NCI-H2227 treated with DMSO at 0.1 percent for 48 hours (cell line): Measurements from ENCODE around the gene FRK.
"Not testable (repeated sequence)": the region's sequence is repeated elsewhere in the genome, so short reads cannot be mapped to it uniquely, and the experiment has no call there.

ENCODE experiments used
- DNase-seq: peaks from one replicate; lab custom pipeline; 2025; lab: John Stamatoyannopoulos, UW

Gene FRK

DNA sequence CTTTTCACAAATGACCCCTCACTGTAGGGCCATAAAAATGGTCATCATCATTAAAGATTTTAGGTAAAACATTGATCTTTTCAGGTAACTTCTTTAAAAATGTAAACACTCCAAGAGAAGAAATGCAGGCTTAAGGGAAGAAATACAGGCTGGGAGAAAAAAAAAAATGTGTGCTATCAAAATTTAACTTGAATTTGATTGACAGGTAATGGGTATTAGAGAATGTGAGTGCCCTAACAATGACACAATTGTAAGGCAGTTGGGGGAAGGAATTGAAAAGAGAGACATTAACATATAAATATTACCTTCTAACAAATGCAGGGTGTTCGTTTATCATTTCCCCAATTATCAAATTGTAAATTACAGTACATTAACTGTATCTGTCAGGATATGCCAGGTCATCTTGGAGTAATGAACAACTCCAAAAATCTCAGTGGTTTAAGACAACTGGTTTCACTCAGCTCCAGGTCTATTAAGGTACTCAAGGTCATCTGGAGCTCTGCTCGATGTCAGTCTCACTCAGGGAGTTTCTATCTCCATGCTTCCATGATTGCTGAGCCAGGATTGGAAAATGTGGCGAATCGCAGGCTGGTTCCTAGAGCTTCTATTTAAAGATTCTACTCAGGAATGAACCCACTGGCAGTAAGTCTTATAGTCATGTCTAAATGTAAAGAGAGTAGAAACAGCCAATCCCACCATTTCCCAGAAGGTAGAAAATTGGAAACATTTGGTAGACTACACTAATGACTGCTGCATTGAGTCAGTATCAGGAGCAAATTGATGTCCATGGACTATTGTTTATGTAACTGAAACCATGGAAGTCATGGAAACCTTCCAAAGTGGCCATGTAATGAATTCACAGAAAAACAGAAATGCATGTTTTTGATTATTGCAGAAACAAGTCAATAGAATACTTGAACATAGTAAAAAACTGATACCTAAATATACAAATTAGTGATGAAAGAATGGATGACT lies 55.6 kb downstream of the FRK start:
- no peak for DNase-seq

DNA sequence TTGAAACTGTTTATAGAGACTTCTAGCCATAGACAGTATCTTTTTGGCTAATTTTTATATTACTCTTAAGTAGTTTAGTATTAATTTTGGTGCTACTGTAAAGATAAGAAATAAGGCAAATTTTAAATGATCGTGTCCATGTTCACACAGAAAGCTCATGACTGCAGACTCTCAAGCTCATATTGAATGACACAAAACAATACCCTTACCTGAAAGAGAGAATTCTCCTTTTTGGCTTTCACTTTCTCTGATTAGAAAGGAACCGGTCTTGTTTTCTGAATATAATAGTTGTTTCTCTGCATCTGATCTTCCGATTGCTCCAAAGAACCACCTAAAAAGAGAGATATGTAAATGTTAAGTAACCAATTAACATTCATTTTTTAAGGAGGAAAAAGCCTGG lies 57.0 kb downstream of the FRK start:
- no peak for DNase-seq

- no peak for DNase-seq
Measured at GRCh38 chr6:116002756-116003155, 57.9 kb downstream of the FRK start.

- DNase-seq = no peak
Measured at GRCh38 chr6:115999235-115999634, 61.5 kb downstream of the FRK start.

GRCh38 chr6:115997990-115998585 lies 62.6 kb downstream of the FRK start:
- no peak for DNase-seq

DNA sequence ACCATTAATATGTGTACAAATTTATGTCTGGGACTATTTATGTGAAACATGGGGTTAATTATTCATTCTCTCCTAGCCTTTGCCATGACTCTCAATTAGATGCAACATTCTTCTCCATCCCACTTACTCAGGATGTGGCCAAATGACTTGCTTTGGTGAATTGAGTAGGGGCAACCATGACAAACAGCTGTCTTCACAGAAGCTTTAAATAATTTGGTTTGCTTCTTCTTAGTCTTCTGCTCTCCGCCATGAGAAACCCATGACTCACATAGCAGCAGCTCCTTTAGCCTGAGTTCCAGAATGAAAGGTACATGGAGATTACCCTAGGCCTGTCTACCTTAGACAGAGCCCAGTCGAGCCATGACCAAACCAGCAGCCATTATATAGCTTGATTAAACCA lies 74.7 kb downstream of the FRK start:
- no peak for DNase-seq

GRCh38 chr6:115984809-115985208 lies 75.9 kb downstream of the FRK start:
- DNase-seq = no peak

GRCh38 chr6:115983998-115984397 lies 76.7 kb downstream of the FRK start:
- DNase-seq = no peak

- no peak for DNase-seq
Measured at GRCh38 chr6:115982453-115982852, 78.2 kb downstream of the FRK start.

- no peak for DNase-seq
Measured at GRCh38 chr6:115977220-115977619, 83.5 kb downstream of the FRK start.

- no peak for DNase-seq
Measured at GRCh38 chr6:115976321-115976870, 84.3 kb downstream of the FRK start.

DNA sequence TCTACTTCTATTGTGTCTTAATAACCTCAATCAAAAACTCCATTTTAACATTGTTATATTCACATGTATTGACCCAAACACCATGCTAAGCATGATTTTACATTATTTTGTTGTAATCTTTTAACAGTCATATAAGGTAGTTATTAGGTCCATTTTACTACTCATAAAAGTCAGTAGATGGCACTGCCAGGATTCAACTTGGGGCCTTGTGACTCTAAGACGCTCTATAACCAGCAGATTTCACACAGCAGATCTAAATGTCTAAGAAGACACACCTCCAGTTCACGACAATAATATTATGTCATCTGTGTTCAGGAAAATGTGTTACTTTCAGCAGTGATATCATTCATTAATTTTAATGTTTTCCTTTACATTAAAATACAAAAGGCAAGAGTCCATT lies 88.0 kb downstream of the FRK start:
- DNase-seq = no peak

- no peak for DNase-seq
Measured at GRCh38 chr6:115971785-115972184, 88.9 kb downstream of the FRK start.

DNA sequence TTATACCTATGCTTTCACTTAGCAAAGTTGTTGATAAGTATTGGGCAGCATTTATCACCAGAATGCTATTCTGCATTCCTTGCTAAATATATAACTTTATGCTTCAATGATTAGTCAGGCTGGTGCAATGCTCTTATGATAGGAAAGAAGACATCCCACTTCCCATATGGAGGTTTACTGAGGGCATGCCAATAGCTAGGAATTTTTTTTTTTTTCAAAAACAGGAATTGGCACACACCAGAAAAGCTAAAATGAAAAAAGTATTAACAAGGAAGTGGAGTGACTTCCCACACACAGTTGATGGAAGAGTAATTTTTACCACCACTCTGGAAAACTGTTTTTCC lies 90.8 kb downstream of the FRK start:
- no peak for DNase-seq

DNA sequence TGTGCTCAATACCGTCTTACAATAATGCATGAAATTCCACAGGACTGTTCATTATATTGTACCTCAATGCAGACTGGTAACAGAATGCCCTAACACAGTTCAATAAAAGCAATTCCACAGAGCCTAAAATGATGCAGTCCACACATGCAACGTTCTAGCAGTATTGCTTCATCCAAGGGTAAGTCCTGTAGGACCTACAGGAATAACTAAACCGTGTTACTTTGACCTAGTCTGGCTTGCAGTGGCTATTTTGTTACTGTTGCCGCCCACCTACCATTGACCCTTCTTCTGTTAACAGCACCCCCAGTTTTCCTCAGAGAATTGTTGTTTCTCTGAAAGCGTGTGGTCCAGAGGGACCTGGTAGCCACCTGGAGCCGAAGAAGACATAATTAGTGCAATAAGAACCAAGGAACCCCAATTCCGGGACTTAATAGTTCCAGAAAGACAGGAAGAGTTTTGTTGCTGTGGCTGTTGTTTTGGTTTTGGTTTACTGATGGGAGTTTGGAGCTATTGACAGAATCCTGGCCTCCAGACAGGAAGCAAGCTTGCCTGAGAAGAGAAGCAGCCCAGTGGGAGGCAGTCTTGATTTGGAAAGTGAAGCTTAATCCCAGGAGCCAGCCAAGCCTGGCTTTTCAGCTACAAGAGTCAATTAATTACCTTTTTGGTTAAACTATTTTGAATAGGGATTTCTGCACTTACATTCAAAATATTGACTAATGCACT lies 91.3 kb downstream of the FRK start:
- DNase-seq = no peak

GRCh38 chr6:115960286-115960685 lies 100.4 kb downstream of the FRK start:
- not testable (repeated sequence) for DNase-seq

DNA sequence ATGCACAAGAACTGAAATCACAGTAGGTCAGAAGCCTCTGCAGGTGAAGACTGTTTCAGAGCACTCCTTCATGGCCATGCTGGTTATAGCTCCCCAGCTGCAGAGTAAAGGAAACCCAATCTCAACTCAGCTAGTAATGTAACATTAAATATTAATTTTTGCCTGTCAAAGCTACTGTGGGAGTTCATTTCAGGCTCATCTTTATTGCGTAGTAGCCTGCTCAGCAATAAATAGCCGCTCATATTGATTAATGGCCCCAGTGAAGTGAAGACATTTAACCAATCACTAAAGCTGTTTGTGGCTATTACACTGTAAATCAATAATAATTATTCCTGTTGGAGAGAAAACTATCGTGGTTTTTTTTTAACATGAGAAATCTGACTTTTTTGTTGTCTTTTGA lies 101.7 kb downstream of the FRK start:
- DNase-seq = no peak

- DNase-seq = no peak
Measured at GRCh38 chr6:115954740-115955139, 106.0 kb downstream of the FRK start.

DNA sequence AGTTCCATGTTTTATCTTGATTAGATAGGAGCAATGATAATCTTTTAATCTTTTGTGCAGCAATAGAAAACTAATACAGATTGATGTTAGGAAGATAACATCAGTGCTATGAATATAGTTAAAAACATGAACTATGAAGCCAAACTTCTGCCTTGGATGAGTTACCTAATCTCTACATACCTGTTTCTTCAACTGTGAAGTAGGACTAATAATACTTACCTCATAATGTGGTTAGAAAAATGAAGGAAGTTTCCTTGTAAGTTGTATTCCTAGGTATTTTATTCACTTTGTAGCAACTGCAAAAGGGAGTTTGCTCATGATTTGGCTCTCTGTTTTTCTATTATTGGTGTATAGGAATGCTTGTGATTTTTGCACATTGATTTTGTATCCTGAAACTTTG lies 111.9 kb downstream of the FRK start:
- DNase-seq = no peak

GRCh38 chr6:115947966-115948541 lies 112.6 kb downstream of the FRK start:
- DNase-seq = no peak

DNA sequence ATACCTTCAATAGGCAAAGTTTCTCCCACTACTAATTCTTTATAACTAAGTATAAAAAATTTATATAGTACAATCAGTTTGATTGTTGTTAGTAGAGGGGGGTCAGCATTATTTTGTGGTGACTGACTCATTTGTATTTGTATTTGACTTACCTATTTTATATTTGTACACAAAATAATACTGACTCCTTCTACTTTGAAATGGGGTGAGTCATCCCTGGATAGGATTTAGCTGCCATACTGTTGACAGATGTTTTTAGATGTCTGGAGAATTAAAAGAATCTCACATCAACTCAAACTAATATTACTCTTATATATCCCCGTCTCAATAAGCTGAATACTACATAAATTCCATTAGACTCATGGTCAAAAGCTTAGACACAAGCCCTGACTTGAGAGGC lies 114.9 kb downstream of the FRK start:
- no peak for DNase-seq

GRCh38 chr6:115945306-115945705 lies 115.4 kb downstream of the FRK start:
- DNase-seq = no peak
